DMS53 (cell line): ENCODE data around the gene VWA1.
"Not testable (repeated sequence)": the region's sequence is repeated elsewhere in the genome, so short reads cannot be mapped to it uniquely, and the experiment has no call there.

Source experiments
- DNase-seq: peaks from one replicate; lab custom pipeline; 2025; lab: John Stamatoyannopoulos, UW

VWA1 gene

GRCh38 chr1:1422465-1423244, 12.8 kb upstream of the VWA1 start:
- DNase-seq: no peak

- no peak for DNase-seq
Observed at GRCh38 chr1:1423245-1423597, 12.3 kb upstream of the VWA1 start.

- DNase-seq: no peak
Observed at GRCh38 chr1:1424707-1425106, 10.8 kb upstream of the VWA1 start.

GRCh38 chr1:1425426-1425752, 10.1 kb upstream of the VWA1 start:
- DNase-seq: no peak

GRCh38 chr1:1425753-1426495, 9.6 kb upstream of the VWA1 start:
- DNase-seq: peak; percentile 75

GRCh38 chr1:1426496-1427105, 8.9 kb upstream of the VWA1 start:
- peak; percentile 74 for DNase-seq

- peak; percentile 71 for DNase-seq
Observed at GRCh38 chr1:1427106-1427819, 8.2 kb upstream of the VWA1 start.

GRCh38 chr1:1427820-1428148, 7.7 kb upstream of the VWA1 start:
- DNase-seq: no peak

- no peak for DNase-seq
Observed at GRCh38 chr1:1428174-1428573, 7.3 kb upstream of the VWA1 start.

- not testable (repeated sequence) for DNase-seq
Observed at GRCh38 chr1:1428967-1429366, 6.5 kb upstream of the VWA1 start.

GRCh38 chr1:1429671-1430073, 5.8 kb upstream of the VWA1 start:
- peak; percentile 70 for DNase-seq

- DNase-seq: peak; percentile 91
Observed at GRCh38 chr1:1430114-1430982, 5.1 kb upstream of the VWA1 start.

- no peak for DNase-seq
Observed at GRCh38 chr1:1430992-1431844, 4.3 kb upstream of the VWA1 start.

- peak; percentile 46 for DNase-seq
Observed at GRCh38 chr1:1431845-1432273, 3.6 kb upstream of the VWA1 start.

GRCh38 chr1:1432274-1432950, 3.1 kb upstream of the VWA1 start:
- DNase-seq: peak; percentile 52

- DNase-seq: peak; percentile 95
Observed at GRCh38 chr1:1432951-1433803, 2.3 kb upstream of the VWA1 start.

GRCh38 chr1:1433804-1434130, 1.7 kb upstream of the VWA1 start:
- DNase-seq: peak; percentile 75

GRCh38 chr1:1434131-1434823, 1.2 kb upstream of the VWA1 start:
- DNase-seq: peak; percentile 39

GRCh38 chr1:1434824-1435105, 725 bp upstream of the VWA1 start:
- no peak for DNase-seq
